Spleen (tissue), 11 donors: ENCODE results near the gene NISCH. TPM values are rescaled to one million over a fixed set of nuclear protein-coding genes. Genes with fewer than 3 reads are reported as not detected.
A peak's percentile ranks its signal among the peaks of the same experiment; 100 is the strongest.

Experiments
- DNase-seq: peaks from one replicate; pipeline ENCODE4 v3.0.0-alpha.2; 2020
- H3K27ac ChIP-seq, 8 donors: fragments of 200-600 bp; sonication (generic) in 7 of 8; 1 replicate in 4 of 8; 2 replicates in 4 of 8; pipeline versions ENCODE4 v1.5.0 to v1.8.0; 2016 to 2021; ENCODE audit warnings: inconsistent platforms in 4 of 8, mild to moderate bottlenecking in 4 of 8, moderate library complexity in 1 of 8
- H3K27me3 ChIP-seq, 7 donors: fragments of 200-600 bp; sonication (generic) in 6 of 7; replicated peaks in 1 of 7; 1 replicate in 4 of 7; 2 replicates in 3 of 7; pipeline versions ENCODE4 v1.5.0 to v1.8.0; 2016 to 2021; ENCODE audit warnings: inconsistent platforms in 3 of 7, mild to moderate bottlenecking in 1 of 7
- H3K36me3 ChIP-seq, 6 donors: fragments of 200-600 bp; sonication (generic) in 5 of 6; 1 replicate in 4 of 6; 2 replicates in 2 of 6; pipeline versions ENCODE4 v1.5.0 to v1.8.0; 2016 to 2021; ENCODE audit warnings: inconsistent platforms in 2 of 6
- H3K4me1 ChIP-seq, 6 donors: fragments of 200-600 bp; sonication (generic) in 5 of 6; 1 replicate in 3 of 6; 2 replicates in 3 of 6; pipeline versions ENCODE4 v1.5.0 to v1.8.0; 2016 to 2021; ENCODE audit warnings: inconsistent platforms in 3 of 6
- H3K4me3 ChIP-seq, 8 donors: fragments of 200-600 bp; sonication (generic) in 7 of 8; 1 replicate in 4 of 8; 2 replicates in 4 of 8; pipeline versions ENCODE4 v1.5.0 to v1.8.0; 2016 to 2021; ENCODE audit warnings: inconsistent platforms in 4 of 8, mild to moderate bottlenecking in 4 of 8, moderate library complexity in 2 of 8
- H3K9me3 ChIP-seq, 8 donors: fragments of 200-600 bp; sonication (generic) in 7 of 8; 1 replicate in 4 of 8; 2 replicates in 4 of 8; pipeline versions ENCODE4 v1.5.0 to v1.8.0; 2016 to 2021; ENCODE audit warnings: inconsistent platforms in 4 of 8
- CTCF ChIP-seq, 11 experiments: fragments of 200-600 bp in 7 of 11; fragments of 450-650 bp in 4 of 11; sonication (generic) in 4 of 11; IDR thresholded peaks in 8 of 11; conservative IDR thresholded peaks in 3 of 11; 1 replicate in 7 of 11; 2 replicates in 4 of 11; pipeline versions ENCODE4 v1.4.0 to v1.8.0; 2016 to 2021; ENCODE audit warnings: antibody characterized with exemption in 11 of 11, inconsistent platforms in 4 of 11, mild to moderate bottlenecking in 1 of 11
- POLR2A ChIP-seq, 3 donors: fragments of 450-650 bp; IDR thresholded peaks; one replicate each; pipeline ENCODE4 v1.5.1; 2017; ENCODE audit warnings: antibody characterized with exemption in 3 of 3, mild to moderate bottlenecking in 1 of 3
- POLR2AphosphoS5 ChIP-seq, 3 donors: sonication (generic); formaldehyde crosslinking; IDR thresholded peaks; one replicate each; pipeline ENCODE4 v1.5.1; 2017; ENCODE audit warnings: antibody characterized with exemption in 3 of 3
- WGBS, 5 donors: extraction: QIAGEN DNeasy Blood & Tissue Kit in 3 of 5; methylation state at CpG; one replicate each; pipeline versions ENCODE4 v1.1.5 to v1.1.7; 2013 to 2018; 5-methylcytosine and 5-hydroxymethylcytosine counted together
- intact Hi-C: fragments of 100-400 bp; cut with DNase I; formaldehyde crosslinking; loops from one replicate; pipeline ENCODE4 v1.15.0; 2023; ENCODE audit warnings: low total_unique reads
- polyA plus RNA-seq, 3 donors: library from polyadenylated mRNA; stranded (reverse); fragments of 200-250 nt; gene quantifications; one replicate each; pipeline ENCODE4 v1.2.1, GENCODE V29; 2013
- total RNA-seq, 7 donors: library from RNA; depleted of rRNA in 3 of 7; stranded (reverse); fragments of >200 nt in 3 of 7; fragmentation: NEBNext Ultra II Directional in 4 of 7; extraction: Animal tissue kit (Norgen Biotek cat#: 25700) in 4 of 7; gene quantifications; one replicate each; pipeline versions ENCODE4 v1.1.0 to v1.2.1, GENCODE V29; 2016 to 2021
- donor health status: healthy with polysubstance abuse.
- donor health status: DM: no; HTN: no; CAD: no; lungs with moderate emphysema.
- donor health status: DM: no; HTN: no; CAD: no.
- donor health status: Bipolar disorder and iron deficiency.
- donor health status: healthy.
- donor health status: DM: no; HTN: no; CAD: no.
- donor health status: DM: yes; HTN: yes; CAD: no.

NISCH gene
- total and polyA plus RNA-seq, 10 donors, result 18.9 to 92.7 (median 78.8) TPM

- Histone ChIP-seq H3K36me3 (peaks cover 0 to 3% (median 0%) of the 10 kb centered on the region in 6 donors), H3K27me3 (no peaks in the 10 kb centered on the region), H3K4me3 (no peak overlapping the region), H3K9me3 (no peaks in the 10 kb centered on the region), H3K27ac (no peak overlapping the region), H3K4me1 (peaks cover 22 to 40% (median 31%) of the 10 kb centered on the region in 6 donors)
- WGBS, 5 donors, result 85 to 93% (median 87%) methylated on average over 4 to 11 of the region's 11 CpGs
- TF ChIP-seq CTCF (IDR thresholded peaks at IDR 0.05 in 8 of 11, conservative IDR thresholded peaks at IDR 0.05 in 3 of 11), result no peak
- no peak for TF ChIP-seq POLR2A (IDR thresholded peaks at IDR 0.05)
- no peak for TF ChIP-seq POLR2AphosphoS5 (IDR thresholded peaks at IDR 0.05)
- intact Hi-C loops, result no loop called here
- no peak for DNase-seq
Observed at GRCh38 chr3:52452570-52453221, 2.7 kb upstream of the NISCH start.

- peaks cover 22 to 49% (median 36%) of the 10 kb centered on the region in 6 donors for H3K4me1 ChIP-seq
- intact Hi-C loops, result no loop called here
- no peaks in the 10 kb centered on the region for H3K9me3 ChIP-seq
- peak; percentile 67 for DNase-seq
- H3K36me3 ChIP-seq, result peaks cover 0 to 13% (median 4%) of the 10 kb centered on the region in 6 donors
- H3K27ac ChIP-seq, result peak within 1 kb of the TSS; percentile 88 to 96 (median 92)
- WGBS, 5 donors, result 74 to 83% (median 78%) methylated on average over 10 to 16 of the region's 16 CpGs
- no peak for TF ChIP-seq POLR2AphosphoS5 (IDR thresholded peaks at IDR 0.05)
- TF ChIP-seq CTCF (IDR thresholded peaks at IDR 0.05 in 8 of 11, conservative IDR thresholded peaks at IDR 0.05 in 3 of 11), result no peak
- TF ChIP-seq POLR2A (IDR thresholded peaks at IDR 0.05), result no peak
- no peaks in the 10 kb centered on the region for H3K27me3 ChIP-seq
- peak within 1 kb of the TSS in 7 of 8 donors; percentile 53 to 91 (median 70) for H3K4me3 ChIP-seq
Observed at GRCh38 chr3:52453496-52454249, 1.7 kb upstream of the NISCH start, which contains the start of gene TNNC1. TSS of gene TNNC1 (minus strand) at chr3:52454041. CDS start at chr3:52454015, 26 bp downstream.

GRCh38 chr3:52454250-52454937 is 1.0 kb upstream of the NISCH start:
- Histone ChIP-seq H3K4me1 (peaks cover 22 to 54% (median 38%) of the 10 kb centered on the region in 6 donors), H3K27me3 (no peaks in the 10 kb centered on the region), H3K9me3 (no peaks in the 10 kb centered on the region), H3K4me3 (peak overlapping the region in 5 of 8 donors; percentile 53 to 91 (median 76)), H3K36me3 (peaks cover 0 to 20% (median 11%) of the 10 kb centered on the region in 6 donors), H3K27ac (peak overlapping the region; percentile 88 to 96 (median 92))
- no peak for DNase-seq
- intact Hi-C loops, result no loop called here
- 61 to 71% (median 66%) methylated on average over 7 to 8 of the region's 8 CpGs for WGBS, 5 donors
- TF ChIP-seq POLR2A (IDR thresholded peaks at IDR 0.05) (no peak), CTCF (IDR thresholded peaks at IDR 0.05 in 8 of 11, conservative IDR thresholded peaks at IDR 0.05 in 3 of 11) (no peak), POLR2AphosphoS5 (IDR thresholded peaks at IDR 0.05) (no peak)
